ENCODE results near the gene ZNF880.

Gene ZNF880

GRCh38 chr19:52366414-52366824, 3.3 kb upstream of the ZNF880 start:
- H3K4me3 ChIP-seq (ENCODE audit: low read depth in 1 of 2, low read length in 2 of 2), result no peak overlapping the region
- no peaks in the 10 kb centered on the region for H3K27me3 ChIP-seq (ENCODE audit: control insufficient read depth in 1 of 2, insufficient read depth in 2 of 2, low read length in 2 of 2)
- no peak overlapping the region for H3K27ac ChIP-seq (ENCODE audit: low read depth, low read length)
- no peaks in the 10 kb centered on the region for H3K4me1 ChIP-seq (ENCODE audit: control insufficient read depth in 1 of 2, insufficient read depth in 2 of 2, low read length in 2 of 2)
- peaks cover 0 to 11% of the 10 kb centered on the region in 2 donors for H3K36me3 ChIP-seq (ENCODE audit: control insufficient read depth in 1 of 2, insufficient read depth in 2 of 2, low read length in 2 of 2)
- no peak overlapping the region for H3K9ac ChIP-seq (ENCODE audit: low read depth in 1 of 2, low read length in 2 of 2)
- H3K9me3 ChIP-seq (ENCODE audit: control insufficient read depth in 1 of 2, low read length in 2 of 2), result peaks cover 32 to 54% of the 10 kb centered on the region in 2 donors

- H3K27ac ChIP-seq (ENCODE audit: low read depth, low read length), result peak overlapping the region; percentile 84
- peaks cover 10 to 22% of the 10 kb centered on the region in 2 donors for H3K36me3 ChIP-seq (ENCODE audit: control insufficient read depth in 1 of 2, insufficient read depth in 2 of 2, low read length in 2 of 2)
- H3K9ac ChIP-seq (ENCODE audit: low read depth in 1 of 2, low read length in 2 of 2), result peak overlapping the region; percentile 76 to 85
- H3K4me1 ChIP-seq (ENCODE audit: control insufficient read depth in 1 of 2, insufficient read depth in 2 of 2, low read length in 2 of 2), result no peaks in the 10 kb centered on the region
- H3K27me3 ChIP-seq (ENCODE audit: control insufficient read depth in 1 of 2, insufficient read depth in 2 of 2, low read length in 2 of 2), result no peaks in the 10 kb centered on the region
- H3K4me3 ChIP-seq (ENCODE audit: low read depth in 1 of 2, low read length in 2 of 2), result peak overlapping the region; percentile 94 to 96
- H3K9me3 ChIP-seq (ENCODE audit: control insufficient read depth in 1 of 2, low read length in 2 of 2), result peaks cover 27 to 44% of the 10 kb centered on the region in 2 donors
Observed at GRCh38 chr19:52370341-52370710, 603 bp downstream of the ZNF880 start.

- Histone ChIP-seq H3K4me1 (ENCODE audit: control insufficient read depth in 1 of 2, insufficient read depth in 2 of 2, low read length in 2 of 2) (no peaks in the 10 kb centered on the region), H3K9ac (ENCODE audit: low read depth in 1 of 2, low read length in 2 of 2) (no peak overlapping the region), H3K27ac (ENCODE audit: low read depth, low read length) (no peak overlapping the region), H3K9me3 (ENCODE audit: control insufficient read depth in 1 of 2, low read length in 2 of 2) (peaks cover 51 to 57% of the 10 kb centered on the region in 2 donors), H3K36me3 (ENCODE audit: control insufficient read depth in 1 of 2, insufficient read depth in 2 of 2, low read length in 2 of 2) (peaks cover 5 to 9% of the 10 kb centered on the region in 2 donors), H3K27me3 (ENCODE audit: control insufficient read depth in 1 of 2, insufficient read depth in 2 of 2, low read length in 2 of 2) (no peaks in the 10 kb centered on the region), H3K4me3 (ENCODE audit: low read depth in 1 of 2, low read length in 2 of 2) (no peak overlapping the region)
Observed at GRCh38 chr19:52391135-52391534, 21.4 kb downstream of the ZNF880 start.

GRCh38 chr19:52397310-52398080, 27.8 kb downstream of the ZNF880 start, which contains the start of gene ZNF528:
Gene ZNF528 (plus strand): TSS chr19:52397849. CDS start chr19:52402014, 4,165 bp downstream.
- Histone ChIP-seq H3K27me3 (ENCODE audit: control insufficient read depth in 1 of 2, insufficient read depth in 2 of 2, low read length in 2 of 2) (no peaks in the 10 kb centered on the region), H3K9ac (ENCODE audit: low read depth in 1 of 2, low read length in 2 of 2) (peak within 1 kb of the TSS; percentile 40 to 77), H3K4me3 (ENCODE audit: low read depth in 1 of 2, low read length in 2 of 2) (peak within 1 kb of the TSS; percentile 75 to 99), H3K36me3 (ENCODE audit: control insufficient read depth in 1 of 2, insufficient read depth in 2 of 2, low read length in 2 of 2) (peaks cover 16 to 17% of the 10 kb centered on the region in 2 donors), H3K4me1 (ENCODE audit: control insufficient read depth in 1 of 2, insufficient read depth in 2 of 2, low read length in 2 of 2) (peaks cover 5 to 8% of the 10 kb centered on the region in 2 donors), H3K9me3 (ENCODE audit: control insufficient read depth in 1 of 2, low read length in 2 of 2) (peaks cover 19 to 25% of the 10 kb centered on the region in 2 donors), H3K27ac (ENCODE audit: low read depth, low read length) (peak within 1 kb of the TSS; percentile 32)

GRCh38 chr19:52398081-52398441, 28.3 kb downstream of the ZNF880 start:
- H3K4me1 ChIP-seq (ENCODE audit: control insufficient read depth in 1 of 2, insufficient read depth in 2 of 2, low read length in 2 of 2), result peaks cover 5 to 8% of the 10 kb centered on the region in 2 donors
- H3K27ac ChIP-seq (ENCODE audit: low read depth, low read length), result peak overlapping the region; percentile 32
- peaks cover 16 to 21% of the 10 kb centered on the region in 2 donors for H3K36me3 ChIP-seq (ENCODE audit: control insufficient read depth in 1 of 2, insufficient read depth in 2 of 2, low read length in 2 of 2)
- H3K27me3 ChIP-seq (ENCODE audit: control insufficient read depth in 1 of 2, insufficient read depth in 2 of 2, low read length in 2 of 2), result no peaks in the 10 kb centered on the region
- H3K9ac ChIP-seq (ENCODE audit: low read depth in 1 of 2, low read length in 2 of 2), result peak overlapping the region; percentile 40 to 77
- H3K9me3 ChIP-seq (ENCODE audit: control insufficient read depth in 1 of 2, low read length in 2 of 2), result peaks cover 20 to 25% of the 10 kb centered on the region in 2 donors
- H3K4me3 ChIP-seq (ENCODE audit: low read depth in 1 of 2, low read length in 2 of 2), result peak overlapping the region; percentile 75 to 99

- Histone ChIP-seq H3K36me3 (ENCODE audit: control insufficient read depth in 1 of 2, insufficient read depth in 2 of 2, low read length in 2 of 2) (peaks cover 34 to 61% of the 10 kb centered on the region in 2 donors), H3K9me3 (ENCODE audit: control insufficient read depth in 1 of 2, low read length in 2 of 2) (peaks cover 57 to 67% of the 10 kb centered on the region in 2 donors), H3K4me3 (ENCODE audit: low read depth in 1 of 2, low read length in 2 of 2) (no peak overlapping the region), H3K9ac (ENCODE audit: low read depth in 1 of 2, low read length in 2 of 2) (no peak overlapping the region), H3K27me3 (ENCODE audit: control insufficient read depth in 1 of 2, insufficient read depth in 2 of 2, low read length in 2 of 2) (no peaks in the 10 kb centered on the region), H3K4me1 (ENCODE audit: control insufficient read depth in 1 of 2, insufficient read depth in 2 of 2, low read length in 2 of 2) (no peaks in the 10 kb centered on the region), H3K27ac (ENCODE audit: low read depth, low read length) (no peak overlapping the region)
Observed at GRCh38 chr19:52410276-52410675, 40.6 kb downstream of the ZNF880 start.

GRCh38 chr19:52415711-52416110, 46.0 kb downstream of the ZNF880 start:
- peak overlapping the region in 1 of 2 donors; percentile 23 for H3K4me3 ChIP-seq (ENCODE audit: low read depth in 1 of 2, low read length in 2 of 2)
- peaks cover 83 to 94% of the 10 kb centered on the region in 2 donors for H3K9me3 ChIP-seq (ENCODE audit: control insufficient read depth in 1 of 2, low read length in 2 of 2)
- peaks cover 5 to 14% of the 10 kb centered on the region in 2 donors for H3K36me3 ChIP-seq (ENCODE audit: control insufficient read depth in 1 of 2, insufficient read depth in 2 of 2, low read length in 2 of 2)
- H3K27me3 ChIP-seq (ENCODE audit: control insufficient read depth in 1 of 2, insufficient read depth in 2 of 2, low read length in 2 of 2), result no peaks in the 10 kb centered on the region
- no peak overlapping the region for H3K9ac ChIP-seq (ENCODE audit: low read depth in 1 of 2, low read length in 2 of 2)
- H3K4me1 ChIP-seq (ENCODE audit: control insufficient read depth in 1 of 2, insufficient read depth in 2 of 2, low read length in 2 of 2), result no peaks in the 10 kb centered on the region
- no peak overlapping the region for H3K27ac ChIP-seq (ENCODE audit: low read depth, low read length)

GRCh38 chr19:52428937-52429336, 59.2 kb downstream of the ZNF880 start, which contains the start of gene ZNF534:
Gene ZNF534 (plus strand): TSS chr19:52429148. CDS start chr19:52431475, 2,327 bp downstream.
- H3K4me3 ChIP-seq (ENCODE audit: low read depth in 1 of 2, low read length in 2 of 2), result peak within 1 kb of the TSS in 1 of 2 donors; percentile 16
- no peaks in the 10 kb centered on the region for H3K36me3 ChIP-seq (ENCODE audit: control insufficient read depth in 1 of 2, insufficient read depth in 2 of 2, low read length in 2 of 2)
- H3K4me1 ChIP-seq (ENCODE audit: control insufficient read depth in 1 of 2, insufficient read depth in 2 of 2, low read length in 2 of 2), result no peaks in the 10 kb centered on the region
- no peak within 1 kb of the TSS for H3K9ac ChIP-seq (ENCODE audit: low read depth in 1 of 2, low read length in 2 of 2)
- H3K27me3 ChIP-seq (ENCODE audit: control insufficient read depth in 1 of 2, insufficient read depth in 2 of 2, low read length in 2 of 2), result no peaks in the 10 kb centered on the region
- H3K27ac ChIP-seq (ENCODE audit: low read depth, low read length), result no peak within 1 kb of the TSS
- H3K9me3 ChIP-seq (ENCODE audit: control insufficient read depth in 1 of 2, low read length in 2 of 2), result peaks cover 38 to 47% of the 10 kb centered on the region in 2 donors
